HG03196 (cell line): ENCODE measurements around the gene NAALAD2.
"Not testable (repeated sequence)": the region's sequence is repeated elsewhere in the genome, so short reads cannot be mapped to it uniquely, and the experiment has no call there.

Experiments
- ATAC-seq: cut with Tn5 transposase; IDR thresholded peaks from one replicate; pipeline ENCODE4 v1.9.1; 2021; ENCODE audit not compliant: unreplicated experiment

NAALAD2 gene

GRCh38 chr11:90134478-90135003 is at the start of gene NAALAD2:
Gene NAALAD2 (plus strand): TSS chr11:90134663. CDS start chr11:90134759, 96 bp downstream.
- ATAC-seq = peak; percentile 98

DNA sequence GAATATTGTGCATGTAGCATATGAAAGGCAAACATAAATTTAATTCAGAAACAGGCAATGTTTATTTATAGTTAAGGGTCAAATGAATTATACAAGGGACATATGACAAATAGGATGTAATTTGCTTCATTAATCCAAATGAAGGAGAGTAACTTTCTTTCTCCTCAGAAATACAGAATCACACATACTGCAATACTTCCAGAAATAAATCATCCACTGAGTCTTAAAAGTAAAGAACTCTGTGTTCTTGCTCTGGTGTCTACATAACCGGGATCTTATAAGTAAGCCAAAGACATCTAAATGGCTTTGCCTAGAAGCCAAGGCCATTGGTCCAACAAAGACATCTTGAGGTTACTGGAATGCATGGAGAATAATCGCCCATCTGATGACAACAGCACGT is 48.8 kb upstream of the NAALAD2 start, which contains the start of gene UBTFL1:
Gene UBTFL1, plus strand, starts transcription at position 301 of the 400 bp plus-strand sequence. Its CDS starts 0 bp downstream, at position 301.
- not testable (repeated sequence) for ATAC-seq

- ATAC-seq = not testable (repeated sequence)
Observed at GRCh38 chr11:90088731-90089130, 45.7 kb upstream of the NAALAD2 start.

- ATAC-seq = not testable (repeated sequence)
Observed at GRCh38 chr11:90095230-90095924, 39.1 kb upstream of the NAALAD2 start.

GRCh38 chr11:90098261-90098660 is 36.2 kb upstream of the NAALAD2 start:
- not testable (repeated sequence) for ATAC-seq

DNA sequence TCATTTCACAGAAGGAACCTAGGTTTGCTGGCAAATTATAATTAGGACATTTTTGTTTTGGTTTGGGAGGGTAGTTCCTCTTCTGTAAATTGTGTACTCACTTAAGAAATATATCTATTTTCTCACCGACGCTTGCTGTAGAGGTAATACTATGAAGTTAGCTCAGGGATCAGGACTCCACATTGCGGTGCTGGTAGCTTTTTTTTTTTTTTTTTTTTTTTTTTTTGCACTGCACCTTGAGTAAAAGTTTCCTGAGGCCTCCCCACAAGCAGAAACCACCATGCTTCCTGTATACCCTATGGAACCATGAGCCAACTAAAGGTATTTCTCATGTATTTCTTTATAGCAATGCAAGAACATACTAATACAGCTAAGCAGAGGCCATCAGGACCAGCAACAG is 34.0 kb upstream of the NAALAD2 start:
- no peak for ATAC-seq

DNA sequence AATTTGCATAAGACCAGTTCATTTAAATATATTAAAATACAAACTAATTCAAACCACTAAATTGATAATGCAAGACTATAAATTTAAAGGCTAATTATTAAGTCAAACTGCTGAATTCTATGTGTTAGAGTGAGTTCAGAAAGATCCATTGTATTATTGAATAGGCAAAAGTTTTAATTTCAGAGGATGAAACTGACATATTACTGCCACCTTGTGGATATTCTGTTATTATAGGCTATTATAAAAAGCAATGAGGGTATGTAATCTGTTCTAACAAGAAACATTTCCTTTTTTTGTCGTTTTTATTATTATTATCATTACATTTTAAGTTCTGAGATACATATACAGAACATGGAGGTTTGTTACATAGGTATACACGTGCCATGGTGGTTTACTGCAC is 20.9 kb upstream of the NAALAD2 start:
- no peak for ATAC-seq

- no peak for ATAC-seq
Observed at GRCh38 chr11:90120191-90120590, 14.3 kb upstream of the NAALAD2 start.

- ATAC-seq = no peak
Observed at GRCh38 chr11:90124371-90124770, 10.1 kb upstream of the NAALAD2 start.

DNA sequence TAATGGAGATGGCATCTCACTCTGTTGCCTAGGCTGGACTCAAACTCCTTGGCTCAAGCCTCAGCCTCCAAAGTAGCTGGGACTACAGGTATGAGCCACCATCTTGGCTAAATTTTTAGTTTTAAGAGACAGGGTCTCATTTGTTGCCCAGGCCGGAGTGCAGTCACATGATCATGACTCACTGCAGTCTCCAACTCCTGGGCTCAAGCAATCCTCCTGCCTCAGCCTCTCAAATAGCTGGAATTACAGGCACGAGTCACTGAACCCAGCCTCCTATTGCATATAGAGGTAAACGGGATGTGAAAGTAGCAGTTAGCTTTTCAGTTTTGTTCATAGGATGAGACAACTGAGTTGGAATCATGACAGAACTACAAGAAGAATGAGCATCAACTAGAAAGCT is 9.5 kb upstream of the NAALAD2 start:
- ATAC-seq = no peak

DNA sequence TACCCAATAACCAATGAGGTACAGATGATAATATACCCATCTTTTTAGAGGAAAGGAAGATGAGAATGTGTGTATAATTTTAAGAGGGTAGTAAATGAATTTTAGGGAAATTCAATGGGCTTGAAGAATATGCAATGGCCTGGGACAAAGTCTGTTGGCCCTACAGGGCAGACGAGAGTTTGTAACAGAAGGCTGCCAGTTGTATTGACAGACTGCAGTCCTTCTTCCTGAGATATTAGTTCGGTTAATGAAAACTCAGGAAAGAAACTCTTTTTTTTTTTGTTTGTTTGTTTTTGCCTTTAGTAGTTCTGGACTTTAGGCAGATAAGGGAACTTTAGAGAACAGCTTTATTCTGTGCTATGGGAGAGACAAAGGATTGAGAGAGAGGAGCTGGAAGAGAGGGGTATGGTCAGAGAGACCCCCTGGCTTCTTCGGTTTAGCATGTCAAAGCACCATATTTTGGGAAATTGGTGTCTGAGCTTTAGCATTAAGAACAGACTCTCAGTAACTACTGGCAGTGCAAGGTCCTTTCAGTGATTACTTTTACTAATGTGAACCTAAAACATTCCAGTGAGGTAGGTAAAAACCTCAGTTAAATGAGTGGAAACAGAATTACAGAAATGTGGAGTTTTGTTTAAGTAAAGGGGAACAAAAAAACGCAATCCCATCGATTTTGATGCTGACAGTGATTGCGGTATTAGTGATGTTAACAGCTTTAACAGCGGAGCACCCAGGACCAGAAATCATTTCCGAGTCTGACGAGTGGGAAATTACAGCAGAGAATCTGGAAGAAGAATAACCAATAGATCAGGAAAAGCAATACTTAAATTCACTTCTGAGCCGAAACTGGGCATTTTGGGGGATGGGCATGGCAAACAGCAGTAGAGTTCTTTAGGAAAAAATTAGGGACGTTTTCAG is 644 bp upstream of the NAALAD2 start:
- no peak for ATAC-seq

DNA sequence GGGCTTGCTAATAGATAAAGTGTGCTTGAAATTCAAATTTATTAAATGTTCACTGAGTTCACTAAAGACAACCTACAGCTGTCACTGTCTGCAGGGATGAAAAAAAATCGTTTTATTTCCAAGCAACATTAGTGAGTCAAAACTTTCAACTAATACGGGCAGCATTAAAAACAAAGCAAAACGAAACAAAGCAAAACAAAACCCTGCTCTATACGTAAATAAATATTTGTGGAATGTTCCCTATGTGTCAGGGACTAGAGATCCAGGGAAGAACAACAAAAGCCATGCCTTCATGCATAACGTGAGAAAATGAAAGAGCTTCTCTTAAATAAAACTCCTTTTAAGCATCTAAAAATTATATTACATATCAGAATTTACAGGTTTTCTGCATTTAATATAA is 553 bp downstream of the NAALAD2 start:
- ATAC-seq = peak; percentile 7

- no peak for ATAC-seq
Observed at GRCh38 chr11:90148900-90149299, 14.4 kb downstream of the NAALAD2 start.

- ATAC-seq = not testable (repeated sequence)
Observed at GRCh38 chr11:90166982-90167573, 32.6 kb downstream of the NAALAD2 start.

DNA sequence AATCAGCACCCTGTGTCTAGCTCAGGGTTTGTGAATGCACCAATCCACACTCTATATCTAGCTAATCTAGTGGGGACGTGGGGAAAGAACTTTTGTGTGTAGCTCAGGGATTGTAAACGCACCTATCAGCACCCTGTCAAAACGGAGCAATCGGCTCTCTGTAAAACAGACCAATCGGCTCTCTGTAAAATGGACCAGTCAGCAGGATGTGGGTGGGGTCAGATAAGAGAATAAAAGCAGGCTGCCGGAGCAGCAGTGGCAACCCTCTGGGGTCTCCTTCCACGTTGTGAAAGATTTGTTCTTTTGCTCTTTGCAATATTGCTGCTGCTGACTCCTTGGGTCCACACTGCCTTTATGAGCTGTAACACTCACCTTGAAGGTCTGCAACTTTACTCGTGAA is 33.2 kb downstream of the NAALAD2 start:
- ATAC-seq = not testable (repeated sequence)

GRCh38 chr11:90168571-90168970 is 34.1 kb downstream of the NAALAD2 start:
- no peak for ATAC-seq

DNA sequence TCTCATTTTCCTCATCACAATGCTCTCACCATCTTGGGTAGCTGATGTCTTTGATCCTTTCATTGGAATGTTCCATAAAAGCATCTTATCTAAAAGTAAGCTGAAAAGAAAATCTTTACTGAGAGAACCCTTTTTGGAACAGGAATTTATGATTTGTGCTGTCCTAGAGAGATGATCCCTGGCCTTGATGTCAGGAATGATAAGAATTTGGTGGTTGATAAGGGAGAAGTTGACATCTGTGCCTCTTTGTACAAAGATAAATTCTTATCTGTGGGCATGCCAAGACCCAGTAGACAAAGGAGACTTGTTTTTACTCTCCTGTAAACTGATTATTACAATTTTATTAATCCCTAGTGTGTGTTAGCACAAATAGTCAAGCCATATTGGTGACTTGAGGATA is 36.9 kb downstream of the NAALAD2 start:
- ATAC-seq = no peak

DNA sequence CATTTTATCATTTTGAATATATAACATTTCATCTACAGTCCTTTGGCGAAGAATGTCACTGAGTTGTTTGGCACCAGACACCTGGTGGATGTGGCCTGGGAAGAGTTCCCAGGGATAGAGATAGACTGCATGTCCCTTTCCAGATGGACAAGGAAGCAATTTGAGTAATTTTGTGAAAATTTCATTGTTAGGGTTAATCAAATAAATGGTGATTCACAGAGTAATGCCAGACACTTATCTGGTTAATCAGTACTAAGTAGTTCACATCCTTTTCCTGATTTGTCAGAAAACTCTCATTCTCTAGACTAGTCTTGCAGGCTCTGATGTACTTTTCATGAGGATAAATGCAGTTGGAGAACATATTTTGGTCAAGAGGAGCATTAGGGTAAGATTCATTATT is 41.6 kb downstream of the NAALAD2 start:
- no peak for ATAC-seq

- no peak for ATAC-seq
Observed at GRCh38 chr11:90178751-90179150, 44.3 kb downstream of the NAALAD2 start.

GRCh38 chr11:90179923-90180322 is 45.5 kb downstream of the NAALAD2 start:
- ATAC-seq = no peak

- no peak for ATAC-seq
Observed at GRCh38 chr11:90187839-90188238, 53.4 kb downstream of the NAALAD2 start.
